ENCODE measurements around the gene PDE4B.

GRCh38 chr1:66050123-66050522 is 257.4 kb downstream of the PDE4B start:
- TF ChIP-seq POLR2A (IDR thresholded peaks at IDR 0.05): no peak
- TF ChIP-seq CTCF (IDR thresholded peaks at IDR 0.05): no peak
- no peak for TF ChIP-seq POLR2AphosphoS5 (IDR thresholded peaks at IDR 0.05)
